ENCODE measurements around the gene KCND3.

DNA sequence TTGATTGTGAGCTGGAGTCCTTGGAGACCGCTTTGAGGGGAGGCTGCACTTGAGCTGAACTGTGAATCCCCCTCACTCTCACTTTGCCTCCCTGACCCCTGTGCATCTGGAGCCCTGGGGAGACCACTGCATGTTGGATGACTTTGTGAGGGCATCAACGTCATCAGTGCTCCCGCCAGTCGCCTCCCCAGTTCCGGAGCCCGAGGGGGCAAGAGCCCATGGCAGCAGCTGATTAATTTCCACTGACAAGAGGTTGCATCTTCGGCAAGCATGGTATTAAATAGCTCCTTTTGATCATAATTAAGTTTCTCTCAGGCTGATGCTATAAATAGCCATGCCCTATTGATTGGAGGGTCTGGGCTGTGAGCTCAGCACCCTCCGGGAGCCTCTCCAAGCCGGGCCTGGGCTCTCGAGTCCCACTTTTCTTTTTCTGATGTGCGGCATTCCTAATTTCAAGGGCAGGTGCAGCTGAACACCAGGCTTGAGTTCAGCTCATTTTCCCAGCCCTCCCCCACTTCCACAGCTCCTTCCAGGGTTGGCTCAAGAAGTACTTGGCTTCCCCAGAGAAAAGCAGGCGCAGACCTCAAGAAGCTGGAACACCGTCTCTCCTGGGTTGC is 33.2 kb downstream of the KCND3 start:
- TF ChIP-seq POLR2A (IDR thresholded peaks at IDR 0.05), result no peak
- TF ChIP-seq, protein P1, sequence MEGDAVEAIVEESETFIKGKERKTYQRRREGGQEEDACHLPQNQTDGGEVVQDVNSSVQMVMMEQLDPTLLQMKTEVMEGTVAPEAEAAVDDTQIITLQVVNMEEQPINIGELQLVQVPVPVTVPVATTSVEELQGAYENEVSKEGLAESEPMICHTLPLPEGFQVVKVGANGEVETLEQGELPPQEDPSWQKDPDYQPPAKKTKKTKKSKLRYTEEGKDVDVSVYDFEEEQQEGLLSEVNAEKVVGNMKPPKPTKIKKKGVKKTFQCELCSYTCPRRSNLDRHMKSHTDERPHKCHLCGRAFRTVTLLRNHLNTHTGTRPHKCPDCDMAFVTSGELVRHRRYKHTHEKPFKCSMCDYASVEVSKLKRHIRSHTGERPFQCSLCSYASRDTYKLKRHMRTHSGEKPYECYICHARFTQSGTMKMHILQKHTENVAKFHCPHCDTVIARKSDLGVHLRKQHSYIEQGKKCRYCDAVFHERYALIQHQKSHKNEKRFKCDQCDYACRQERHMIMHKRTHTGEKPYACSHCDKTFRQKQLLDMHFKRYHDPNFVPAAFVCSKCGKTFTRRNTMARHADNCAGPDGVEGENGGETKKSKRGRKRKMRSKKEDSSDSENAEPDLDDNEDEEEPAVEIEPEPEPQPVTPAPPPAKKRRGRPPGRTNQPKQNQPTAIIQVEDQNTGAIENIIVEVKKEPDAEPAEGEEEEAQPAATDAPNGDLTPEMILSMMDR (IDR thresholded peaks at IDR 0.05), result no peak

Data from Peyer's patch (tissue), 4 donors.